A673 (cell line): Measurements from ENCODE around the gene RAB3B.

Experiments
- EZH2 ChIP-seq: fragments of 200-600 bp; sonication (generic); IDR thresholded peaks from 2 replicates; pipeline ENCODE4 v1.6.1; 2017; ENCODE audit warnings: borderline replicate concordance, low read depth, mild to moderate bottlenecking, mixed read lengths, antibody characterized with exemption, low read length; ENCODE audit not compliant: poor library complexity, severe bottlenecking
- TF ChIP-seq, protein P1 (sequence below): fragments of 300-800, 200-600 bp; sonication (generic); conservative IDR thresholded peaks from 2 replicates; pipeline ENCODE4 v1.5.1; 2017; ENCODE audit warnings: low read depth, mild to moderate bottlenecking, antibody characterized with exemption, low read length, moderate library complexity, mixed read lengths

DNA sequence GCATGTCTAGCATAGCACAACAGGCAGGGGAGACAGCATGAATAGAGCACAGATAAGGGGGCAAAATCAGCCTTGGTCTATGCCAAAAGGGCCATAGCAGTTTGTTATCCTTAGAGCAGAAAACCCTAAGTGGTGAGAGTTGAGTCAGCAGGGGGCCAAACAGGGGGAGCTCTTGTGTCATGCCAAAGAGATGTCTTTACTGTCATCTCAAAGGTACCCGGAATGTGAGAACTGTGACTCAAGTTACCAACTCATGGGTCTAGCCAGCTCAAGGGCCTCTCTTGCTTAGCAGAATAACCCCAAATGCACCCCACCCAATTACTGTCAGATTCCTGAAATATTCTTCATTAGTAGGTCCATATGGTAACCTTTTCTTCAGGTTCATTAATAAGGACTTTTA is 66.0 kb downstream of the RAB3B start:
- TF ChIP-seq, protein P1, sequence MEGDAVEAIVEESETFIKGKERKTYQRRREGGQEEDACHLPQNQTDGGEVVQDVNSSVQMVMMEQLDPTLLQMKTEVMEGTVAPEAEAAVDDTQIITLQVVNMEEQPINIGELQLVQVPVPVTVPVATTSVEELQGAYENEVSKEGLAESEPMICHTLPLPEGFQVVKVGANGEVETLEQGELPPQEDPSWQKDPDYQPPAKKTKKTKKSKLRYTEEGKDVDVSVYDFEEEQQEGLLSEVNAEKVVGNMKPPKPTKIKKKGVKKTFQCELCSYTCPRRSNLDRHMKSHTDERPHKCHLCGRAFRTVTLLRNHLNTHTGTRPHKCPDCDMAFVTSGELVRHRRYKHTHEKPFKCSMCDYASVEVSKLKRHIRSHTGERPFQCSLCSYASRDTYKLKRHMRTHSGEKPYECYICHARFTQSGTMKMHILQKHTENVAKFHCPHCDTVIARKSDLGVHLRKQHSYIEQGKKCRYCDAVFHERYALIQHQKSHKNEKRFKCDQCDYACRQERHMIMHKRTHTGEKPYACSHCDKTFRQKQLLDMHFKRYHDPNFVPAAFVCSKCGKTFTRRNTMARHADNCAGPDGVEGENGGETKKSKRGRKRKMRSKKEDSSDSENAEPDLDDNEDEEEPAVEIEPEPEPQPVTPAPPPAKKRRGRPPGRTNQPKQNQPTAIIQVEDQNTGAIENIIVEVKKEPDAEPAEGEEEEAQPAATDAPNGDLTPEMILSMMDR, result no peak
- no peak for TF ChIP-seq EZH2
